A549 (cell line): Measurements from ENCODE around the gene EPB41L4A.

Experiments used
- CTCF ChIP-seq: fragments of >200 bp; sonication (Bioruptor Twin); formaldehyde crosslinking; IDR thresholded peaks from 3 replicates; pipeline ENCODE4 v1.5.1; 2016
- EHF ChIP-seq: fragments of 250-450 bp; sonication (Bioruptor Pico); IDR thresholded peaks from 2 replicates; pipeline ENCODE4 v1.5.0; 2020; ENCODE audit warnings: mild to moderate bottlenecking
- GATA3 ChIP-seq: IDR thresholded peaks from 2 replicates; pipeline ENCODE4 v1.6.1; 2012; ENCODE audit warnings: borderline replicate concordance
- HDAC2 ChIP-seq: fragments of 200-600 bp; sonication (generic); IDR thresholded peaks from 2 replicates; pipeline ENCODE4 v1.6.1; 2016
- MAZ ChIP-seq: fragments of 150-350 bp; IDR thresholded peaks from 2 replicates; pipeline ENCODE4 v1.6.1; 2014; ENCODE audit warnings: antibody characterized with exemption, low read depth, low read length, borderline replicate concordance
- POLR2A ChIP-seq: IDR thresholded peaks from 2 replicates; pipeline ENCODE4 v1.6.1; 2012; ENCODE audit warnings: mild to moderate bottlenecking, low read length
- REST ChIP-seq: fragments of 200-600 bp; sonication (generic); IDR thresholded peaks from 2 replicates; pipeline ENCODE4 v1.6.1; 2016; ENCODE audit warnings: antibody characterized with exemption, mild to moderate bottlenecking, moderate library complexity
- TP53 ChIP-seq: fragments of 250-450 bp; sonication (Bioruptor Pico); IDR thresholded peaks from 2 replicates; pipeline ENCODE4 v1.5.0; 2021; ENCODE audit warnings: mild to moderate bottlenecking, moderate library complexity
- ZFP36 ChIP-seq: fragments of 450-650 bp; IDR thresholded peaks from 2 replicates; pipeline ENCODE4 v1.6.1; 2014; ENCODE audit warnings: borderline replicate concordance; ENCODE audit not compliant: partially characterized antibody

GRCh38 chr5:112342389-112342788 is 76.7 kb downstream of the EPB41L4A start:
- TF ChIP-seq CTCF (no peak), HDAC2 (no peak), TP53 (CRISPR knock-in tag) (no peak), POLR2A (no peak), GATA3 (no peak), REST (no peak), EHF (no peak), ZFP36 (no peak), MAZ (no peak)
